SK-N-SH (cell line): Measurements from ENCODE around the gene MCM3AP. TPM values are rescaled to one million over a fixed set of nuclear protein-coding genes. Genes with fewer than 3 reads are reported as not detected.
A peak's percentile ranks its signal among the peaks of the same experiment; 100 is the strongest.

Source experiments
- CTCF ChIA-PET: fragments of 300-600, 350-600 bp; formaldehyde crosslinking; extraction: SDS; loops from one replicate; lab custom pipeline; 2021; lab: Yijun Ruan, JAX
- POLR2A ChIA-PET: fragments of 350-600 bp; sonication (Branson Sonifier 250); formaldehyde crosslinking; extraction: SDS; loops from one replicate; lab custom pipeline; 2020; ENCODE audit warnings: antibody characterized with exemption, inconsistent platforms; lab: Yijun Ruan, JAX
- DNase-seq: peaks from one replicate; pipeline ENCODE4 v3.0.0; 2012
- H2AFZ ChIP-seq: fragments of 200-600 bp; sonication (generic); 2 replicates; pipeline ENCODE4 v1.8.1; 2016; ENCODE audit warnings: antibody characterized with exemption, mild to moderate bottlenecking, low read depth
- H3F3A ChIP-seq: fragments of 200-600 bp; sonication (generic); replicated peaks from 2 replicates; pipeline ENCODE3; 2016; ENCODE audit warnings: antibody characterized with exemption, mild to moderate bottlenecking; ENCODE audit not compliant: insufficient read depth
- H3K27ac ChIP-seq, 2 experiments: fragments of 200-500 bp in 1 of 2; fragments of 200-600 bp in 1 of 2; sonication (Bioruptor generic) in 1 of 2; sonication (generic), shearing (Covaris generic) in 1 of 2; 2 replicates each; pipeline versions ENCODE4 v1.5.1 to v1.6.1; 2014 to 2016; ENCODE audit warnings: low read depth in 2 of 2, inconsistent platforms in 1 of 2, low read length in 1 of 2, mild to moderate bottlenecking in 1 of 2, mixed read lengths in 1 of 2
- H3K27me3 ChIP-seq: fragments of 200-600 bp; sonication (generic), shearing (Covaris generic); 2 replicates; pipeline ENCODE4 v1.6.1; 2016; ENCODE audit warnings: mixed run types; ENCODE audit not compliant: insufficient read depth
- H3K36me3 ChIP-seq, 2 experiments: fragments of 200-500 bp in 1 of 2; fragments of 200-600 bp in 1 of 2; sonication (Bioruptor generic) in 1 of 2; sonication (generic) in 1 of 2; replicated peaks in 1 of 2; 2 replicates each; pipeline versions ENCODE3 to v1.5.1; 2014 to 2016; ENCODE audit warnings: low read length in 1 of 2, mild to moderate bottlenecking in 1 of 2; ENCODE audit not compliant: insufficient read depth in 2 of 2, control insufficient read depth in 1 of 2
- H3K4me1 ChIP-seq, 2 experiments: fragments of 200-500 bp in 1 of 2; fragments of 200-600 bp in 1 of 2; sonication (Bioruptor generic) in 1 of 2; sonication (generic), shearing (Covaris generic) in 1 of 2; 2 replicates each; pipeline versions ENCODE4 v1.5.1 to v1.6.1; 2014 to 2016; ENCODE audit warnings: low read depth in 1 of 2, low read length in 1 of 2, mixed run types in 1 of 2; ENCODE audit not compliant: insufficient read depth in 2 of 2, control insufficient read depth in 1 of 2
- H3K4me2 ChIP-seq: fragments of 200-600 bp; sonication (generic), shearing (Covaris generic); 2 replicates; pipeline ENCODE4 v1.6.1; 2017; ENCODE audit warnings: mixed run types
- H3K4me3 ChIP-seq, 2 experiments: fragments of 200-500 bp in 1 of 2; fragments of 200-600 bp in 1 of 2; sonication (Bioruptor generic) in 1 of 2; sonication (generic), shearing (Covaris generic) in 1 of 2; 2 replicates each; pipeline versions ENCODE4 v1.5.1 to v1.8.1; 2014 to 2016; ENCODE audit warnings: low read depth in 2 of 2, inconsistent platforms in 1 of 2, low read length in 1 of 2, mild to moderate bottlenecking in 1 of 2, mixed read lengths in 1 of 2, moderate library complexity in 1 of 2
- H3K79me2 ChIP-seq: fragments of 200-600 bp; sonication (generic); 2 replicates; pipeline ENCODE4 v1.8.1; 2017; ENCODE audit warnings: mild to moderate bottlenecking; ENCODE audit not compliant: insufficient read depth
- H3K9ac ChIP-seq: fragments of 200-600 bp; sonication (generic); 2 replicates; pipeline ENCODE4 v1.6.1; 2017; ENCODE audit warnings: mixed run types
- H3K9me2 ChIP-seq: fragments of 200-600 bp; sonication (generic); 2 replicates; pipeline ENCODE4 v1.6.1; 2017; ENCODE audit warnings: mixed run types
- H3K9me3 ChIP-seq: fragments of 200-600 bp; sonication (generic); 2 replicates; pipeline ENCODE4 v1.6.1; 2017; ENCODE audit warnings: mixed run types, mild to moderate bottlenecking, moderate library complexity
- H4K20me1 ChIP-seq: fragments of 200-600 bp; sonication (generic); 2 replicates; pipeline ENCODE4 v1.6.1; 2017; ENCODE audit warnings: mild to moderate bottlenecking, mixed run types; ENCODE audit not compliant: insufficient read depth
- CHD2 ChIP-seq: fragments of 150-350 bp; IDR thresholded peaks from 2 replicates; pipeline ENCODE4 v1.6.1; 2018; ENCODE audit warnings: low read length; ENCODE audit not compliant: partially characterized antibody
- ELF1 ChIP-seq: IDR thresholded peaks from 2 replicates; pipeline ENCODE4 v1.4.0; 2012
- EP300 ChIP-seq, 2 experiments: IDR thresholded peaks; 2 replicates each; pipeline versions ENCODE4 v1.4.0 to v1.6.1; 2012; ENCODE audit warnings: borderline replicate concordance in 1 of 2, low read depth in 1 of 2, low read length in 1 of 2
- EZH2phosphoT487 ChIP-seq: fragments of 200-600 bp; sonication (generic); IDR thresholded peaks from 2 replicates; pipeline ENCODE4 v1.6.1; 2017; ENCODE audit warnings: low read depth, mixed run types, mild to moderate bottlenecking, antibody characterized with exemption, moderate library complexity, borderline replicate concordance
- FOSL2 ChIP-seq: IDR thresholded peaks from 2 replicates; pipeline ENCODE4 v1.4.0; 2012; ENCODE audit warnings: low read depth, mild to moderate bottlenecking, moderate library complexity, borderline replicate concordance
- FOXM1 ChIP-seq: IDR thresholded peaks from 2 replicates; pipeline ENCODE4 v1.4.0; 2012; ENCODE audit warnings: low read depth, mild to moderate bottlenecking
- NRF1 ChIP-seq: IDR thresholded peaks from 2 replicates; pipeline ENCODE4 v1.6.1; 2012; ENCODE audit warnings: low read depth, mild to moderate bottlenecking, low read length
- RAD21 ChIP-seq: IDR thresholded peaks from 2 replicates; pipeline ENCODE4 v1.6.1; 2012; ENCODE audit warnings: mild to moderate bottlenecking, low read length
- RCOR1 ChIP-seq: fragments of 150-350 bp; IDR thresholded peaks from 2 replicates; pipeline ENCODE4 v1.6.1; 2017; ENCODE audit warnings: antibody characterized with exemption, low read length
- RFX5 ChIP-seq: IDR thresholded peaks from 2 replicates; pipeline ENCODE4 v1.6.1; 2012; ENCODE audit warnings: mild to moderate bottlenecking, improper control_type of control experiment, low read length
- RXRA ChIP-seq: IDR thresholded peaks from 2 replicates; pipeline ENCODE4 v1.4.0; 2012; ENCODE audit warnings: low read depth, mild to moderate bottlenecking, borderline replicate concordance
- TAF1 ChIP-seq: IDR thresholded peaks from 2 replicates; pipeline ENCODE4 v1.6.1; 2012; ENCODE audit warnings: low read depth, mild to moderate bottlenecking, low read length, moderate library complexity, borderline replicate concordance
- TCF12 ChIP-seq: IDR thresholded peaks from 2 replicates; pipeline ENCODE4 v1.4.0; 2012
- TEAD4 ChIP-seq: IDR thresholded peaks from 2 replicates; pipeline ENCODE4 v1.4.0; 2012; ENCODE audit warnings: mild to moderate bottlenecking, borderline replicate concordance; ENCODE audit not compliant: insufficient read depth
- YY1 ChIP-seq: IDR thresholded peaks from 2 replicates; pipeline ENCODE4 v1.4.0; 2012; ENCODE audit warnings: low read depth, mild to moderate bottlenecking
- WGBS: methylation state at CpG from one replicate; pipeline ENCODE4 v1.1.6; 2017; ENCODE audit warnings: low lambda C conversion rate; 5-methylcytosine and 5-hydroxymethylcytosine counted together
- polyA plus RNA-seq, 3 experiments: library from polyadenylated mRNA; depleted of rRNA; stranded (reverse); fragments of >200 nt; gene quantifications; 2 replicates each; pipeline ENCODE4 v1.2.3, GENCODE V29; 2012
- TF ChIP-seq, protein P1 (sequence below): IDR thresholded peaks from 2 replicates; pipeline ENCODE4 v1.4.0; 2012; ENCODE audit warnings: low read depth, borderline replicate concordance
- TF ChIP-seq, protein P2 (sequence below): fragments of 150-350 bp; IDR thresholded peaks from 2 replicates; pipeline ENCODE4 v1.6.1; 2016; ENCODE audit warnings: mild to moderate bottlenecking, low read depth, low read length
- TF ChIP-seq, protein P3 (sequence below): IDR thresholded peaks from 2 replicates; pipeline ENCODE4; 2012
- TF ChIP-seq, protein P4 (sequence below): IDR thresholded peaks from 2 replicates; pipeline ENCODE4 v1.4.0; 2012; ENCODE audit warnings: low read depth, borderline replicate concordance

MCM3AP gene
- polyA plus RNA-seq, 1 of the 3 experiments (the other 2 are of a cell fraction): 42.9 TPM

DNA sequence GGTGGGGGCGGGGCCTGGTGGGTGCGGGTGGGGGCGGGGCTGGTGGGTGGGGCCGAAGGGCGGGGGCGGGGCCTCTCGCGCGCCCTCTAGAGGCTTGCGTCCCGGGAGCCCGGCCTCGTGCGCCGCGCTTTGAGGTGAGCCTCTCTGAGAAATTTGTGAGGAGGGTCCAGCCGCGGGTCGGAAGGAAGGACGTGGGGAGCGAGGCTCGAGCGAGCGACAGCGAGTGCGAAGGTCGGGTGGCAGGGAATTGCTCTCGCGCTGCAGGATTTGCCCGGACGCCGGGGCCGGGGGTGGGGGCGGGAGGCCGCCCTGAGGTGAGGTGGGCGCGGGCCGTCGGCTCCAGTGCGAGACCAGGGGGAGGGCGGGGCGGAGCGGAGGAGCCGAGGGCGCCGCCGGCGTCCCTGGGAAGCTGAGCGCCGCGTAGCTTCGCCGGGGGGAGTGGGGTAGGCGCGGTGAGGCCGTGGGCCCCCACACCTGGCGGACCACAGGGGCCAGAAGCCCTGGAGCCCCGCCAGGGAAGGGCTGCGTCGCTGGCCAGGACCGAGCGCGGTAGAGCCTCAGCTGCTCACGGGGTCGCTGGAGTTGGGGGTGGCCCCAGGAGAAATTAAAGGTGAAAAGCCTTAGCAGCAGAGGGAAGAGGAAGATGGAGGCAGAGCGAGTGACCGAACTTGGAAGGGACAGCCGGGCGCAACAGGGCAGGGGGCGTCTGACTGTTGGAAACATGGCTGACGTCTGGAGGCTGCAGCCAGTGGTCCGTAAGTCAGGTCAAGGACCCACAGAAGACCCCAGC lies 56.1 kb downstream of the MCM3AP start (continued):
- TF ChIP-seq, protein P1, sequence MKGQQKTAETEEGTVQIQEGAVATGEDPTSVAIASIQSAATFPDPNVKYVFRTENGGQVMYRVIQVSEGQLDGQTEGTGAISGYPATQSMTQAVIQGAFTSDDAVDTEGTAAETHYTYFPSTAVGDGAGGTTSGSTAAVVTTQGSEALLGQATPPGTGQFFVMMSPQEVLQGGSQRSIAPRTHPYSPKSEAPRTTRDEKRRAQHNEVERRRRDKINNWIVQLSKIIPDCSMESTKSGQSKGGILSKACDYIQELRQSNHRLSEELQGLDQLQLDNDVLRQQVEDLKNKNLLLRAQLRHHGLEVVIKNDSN: no peak
- TF ChIP-seq, protein P2, sequence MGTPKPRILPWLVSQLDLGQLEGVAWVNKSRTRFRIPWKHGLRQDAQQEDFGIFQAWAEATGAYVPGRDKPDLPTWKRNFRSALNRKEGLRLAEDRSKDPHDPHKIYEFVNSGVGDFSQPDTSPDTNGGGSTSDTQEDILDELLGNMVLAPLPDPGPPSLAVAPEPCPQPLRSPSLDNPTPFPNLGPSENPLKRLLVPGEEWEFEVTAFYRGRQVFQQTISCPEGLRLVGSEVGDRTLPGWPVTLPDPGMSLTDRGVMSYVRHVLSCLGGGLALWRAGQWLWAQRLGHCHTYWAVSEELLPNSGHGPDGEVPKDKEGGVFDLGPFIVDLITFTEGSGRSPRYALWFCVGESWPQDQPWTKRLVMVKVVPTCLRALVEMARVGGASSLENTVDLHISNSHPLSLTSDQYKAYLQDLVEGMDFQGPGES: no peak
- TF ChIP-seq RFX5 (no peak), RXRA (no peak), FOXM1 (no peak), FOSL2 (no peak), CHD2 (peak; percentile 47), TEAD4 (no peak), NRF1 (no peak), TCF12 (no peak)

DNA sequence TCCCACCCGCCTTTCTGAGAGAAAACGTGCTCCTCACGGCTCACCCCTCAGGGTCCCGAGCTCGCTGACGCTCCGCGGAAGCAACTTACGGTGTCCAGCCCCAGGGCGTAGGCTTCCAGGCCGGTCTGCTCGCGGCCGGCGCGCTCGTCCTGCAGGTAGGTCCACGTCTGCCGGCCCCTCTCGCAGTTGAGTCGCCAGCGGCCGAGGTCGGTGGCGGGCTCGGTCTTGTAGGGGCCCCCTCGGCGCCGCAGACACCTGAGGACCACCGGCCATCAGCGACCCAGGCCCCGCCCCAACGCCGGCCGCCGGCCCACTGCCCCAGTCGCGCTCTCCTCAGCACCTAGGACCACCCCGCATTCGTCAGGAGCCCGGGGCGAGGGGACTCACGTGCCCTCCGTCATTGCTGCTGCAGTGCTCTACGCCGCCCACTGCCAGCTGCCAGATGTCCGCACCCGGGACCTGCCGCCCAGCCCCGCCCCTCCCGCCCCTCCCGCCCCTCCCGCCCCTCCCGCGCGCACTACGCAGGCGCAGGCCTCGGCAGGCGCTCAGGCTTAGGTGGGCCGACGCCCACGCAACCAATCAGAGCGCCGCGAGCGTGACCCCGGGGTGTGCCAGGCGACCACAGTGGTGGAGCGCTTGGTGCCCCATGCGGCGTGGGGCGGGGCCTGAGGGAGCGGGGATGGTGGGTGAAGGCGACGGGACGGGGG lies 56.9 kb downstream of the MCM3AP start, which contains the start of gene LSS:
LSS (minus strand) TSS at position 430 of the 707 bp plus-strand sequence; CDS start at position 401, 29 bp downstream.
- CTCF ChIA-PET: interaction anchor here (0.7 to 1.8 kb wide), 3 partner anchors 9 to 68 kb away, joined by 3 to 7 read pairs (median 4); no protein-coding TSS in a partner anchor
- peaks cover 46% of the 10 kb centered on the region for H3K79me2 ChIP-seq
- TF ChIP-seq TAF1 (peak; percentile 26; the same call in 1 of the 2 replicates), RAD21 (no peak), CHD2 (peak; percentile 34), EZH2phosphoT487 (no peak), FOSL2 (no peak), RCOR1 (0 out of 2 replicates have a peak, but pooled peaks have one; percentile 24), ELF1 (no peak), EP300 (IDR thresholded peaks at IDR 0.05; ENCODE audit: borderline replicate concordance in 1 of 2, low read depth in 1 of 2, low read length in 1 of 2) (no peak), NRF1 (peak; percentile 77), TEAD4 (no peak), YY1 (no peak), RXRA (no peak), FOXM1 (no peak)
- TF ChIP-seq, protein P3, sequence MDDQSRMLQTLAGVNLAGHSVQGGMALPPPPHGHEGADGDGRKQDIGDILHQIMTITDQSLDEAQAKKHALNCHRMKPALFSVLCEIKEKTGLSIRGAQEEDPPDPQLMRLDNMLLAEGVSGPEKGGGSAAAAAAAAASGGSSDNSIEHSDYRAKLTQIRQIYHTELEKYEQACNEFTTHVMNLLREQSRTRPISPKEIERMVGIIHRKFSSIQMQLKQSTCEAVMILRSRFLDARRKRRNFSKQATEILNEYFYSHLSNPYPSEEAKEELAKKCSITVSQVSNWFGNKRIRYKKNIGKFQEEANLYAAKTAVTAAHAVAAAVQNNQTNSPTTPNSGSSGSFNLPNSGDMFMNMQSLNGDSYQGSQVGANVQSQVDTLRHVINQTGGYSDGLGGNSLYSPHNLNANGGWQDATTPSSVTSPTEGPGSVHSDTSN: no peak
- TF ChIP-seq, protein P4, sequence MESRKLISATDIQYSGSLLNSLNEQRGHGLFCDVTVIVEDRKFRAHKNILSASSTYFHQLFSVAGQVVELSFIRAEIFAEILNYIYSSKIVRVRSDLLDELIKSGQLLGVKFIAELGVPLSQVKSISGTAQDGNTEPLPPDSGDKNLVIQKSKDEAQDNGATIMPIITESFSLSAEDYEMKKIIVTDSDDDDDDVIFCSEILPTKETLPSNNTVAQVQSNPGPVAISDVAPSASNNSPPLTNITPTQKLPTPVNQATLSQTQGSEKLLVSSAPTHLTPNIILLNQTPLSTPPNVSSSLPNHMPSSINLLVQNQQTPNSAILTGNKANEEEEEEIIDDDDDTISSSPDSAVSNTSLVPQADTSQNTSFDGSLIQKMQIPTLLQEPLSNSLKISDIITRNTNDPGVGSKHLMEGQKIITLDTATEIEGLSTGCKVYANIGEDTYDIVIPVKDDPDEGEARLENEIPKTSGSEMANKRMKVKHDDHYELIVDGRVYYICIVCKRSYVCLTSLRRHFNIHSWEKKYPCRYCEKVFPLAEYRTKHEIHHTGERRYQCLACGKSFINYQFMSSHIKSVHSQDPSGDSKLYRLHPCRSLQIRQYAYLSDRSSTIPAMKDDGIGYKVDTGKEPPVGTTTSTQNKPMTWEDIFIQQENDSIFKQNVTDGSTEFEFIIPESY: no peak
- TF ChIP-seq, protein P2: no peak

More for the DNA sequence above, 56.9 kb downstream of the MCM3AP start, which contains the start of gene LSS:
- Histone ChIP-seq H4K20me1 (peaks cover 8% of the 10 kb centered on the region), H3K27ac (peak within 1 kb of the TSS; percentile 59 to 76; a peak in 3 of 4 replicates), H3K27me3 (no peaks in the 10 kb centered on the region), H3K4me1 (peaks cover 12 to 22% of the 10 kb centered on the region in 2 experiments; a peak in 3 of 4 replicates), H3K9me2 (no peaks in the 10 kb centered on the region), H3K4me3 (peak within 1 kb of the TSS; percentile 91 to 96), H3K9me3 (no peaks in the 10 kb centered on the region), H3K9ac (peak within 1 kb of the TSS; percentile 81), H2AFZ (peak within 1 kb of the TSS; percentile 84), H3F3A (peaks cover 8% of the 10 kb centered on the region), H3K4me2 (peak within 1 kb of the TSS; percentile 93), H3K36me3 (peaks cover 16 to 20% of the 10 kb centered on the region in 2 experiments)
- POLR2A ChIA-PET: interaction anchor here (0.6 kb wide), 2 partner anchors 97 to 404 kb away, joined by 3 read pairs; no protein-coding TSS in a partner anchor
- peak; percentile 97 for DNase-seq
- 0% methylated on average over 12 of the region's 77 CpGs for WGBS
